Right lobe of liver (tissue), 4 donors: ENCODE data around the gene TNXB.
"Not testable (repeated sequence)": the region's sequence is repeated elsewhere in the genome, so short reads cannot be mapped to it uniquely, and the experiment has no call there.

Experiments
- CTCF ChIP-seq, 4 donors: fragments of 200-600 bp in 3 of 4; fragments of 450-650 bp in 1 of 4; IDR thresholded peaks; one replicate each; pipeline versions ENCODE4 v1.5.1 to v1.8.0; 2016 to 2022; ENCODE audit warnings: antibody characterized with exemption in 4 of 4, mild to moderate bottlenecking in 2 of 4
- POLR2A ChIP-seq: fragments of 450-650 bp; IDR thresholded peaks from one replicate; pipeline ENCODE4 v1.6.1; 2017; ENCODE audit warnings: antibody characterized with exemption, mild to moderate bottlenecking
- donor health status: DM: no; HTN: no; CAD: no.
- donor health status: DM: no; HTN: no; CAD: no.
- donor health status: DM: no; HTN: yes; CAD: no.

GRCh38 chr6:32009537-32009936, 99.6 kb downstream of the TNXB start:
- TF ChIP-seq POLR2A; CTCF (IDR thresholded peaks at IDR 0.05): not testable (repeated sequence)
